Measurements from ENCODE around the gene FAM83G. TPM values are rescaled to one million over a fixed set of nuclear protein-coding genes. Genes with fewer than 3 reads are reported as not detected.
A peak's percentile ranks its signal among the peaks of the same experiment; 100 is the strongest.

FAM83G gene
- total RNA-seq, 4 donors from 2014 or later, result 44.3 to 157 (median 71.3) TPM

GRCh38 chr17:18966831-18967624 is 37.5 kb downstream of the FAM83G start:
- 64 to 72% methylated on average over 7 to 9 of the region's 19 CpGs for WGBS, 2 donors
- H3K36me3 ChIP-seq, result peaks cover 8 to 26% (median 20%) of the 10 kb centered on the region in 3 donors

GRCh38 chr17:18965530-18966236 is 38.9 kb downstream of the FAM83G start:
- Histone ChIP-seq H3K36me3 (peaks cover under 1 to 14% (median 6%) of the 10 kb centered on the region in 3 donors), H3K27ac (no peak overlapping the region), H3K27me3 (no peaks in the 10 kb centered on the region), H3K9me3 (no peaks in the 10 kb centered on the region), H3K4me1 (peaks cover 31 to 47% (median 33%) of the 10 kb centered on the region in 3 donors), H3K4me3 (no peak overlapping the region)
- 60 to 65% methylated on average over 1 to 6 of the region's 14 CpGs for WGBS, 2 donors
- intact Hi-C loops (cut with DNase I), result no loop called here
- TF ChIP-seq POLR2A (IDR thresholded peaks at IDR 0.05) (no peak), CTCF (IDR thresholded peaks at IDR 0.05) (no peak)
- no peak for DNase-seq

More at GRCh38 chr17:18966831-18967624, 37.5 kb downstream of the FAM83G start:
- DNase-seq, result no peak
- peaks cover 24 to 47% (median 31%) of the 10 kb centered on the region in 3 donors for H3K4me1 ChIP-seq
- intact Hi-C loops (cut with DNase I), result no loop called here
- H3K27ac ChIP-seq, result peak overlapping the region; percentile 44 to 88 (median 82)
- no peaks in the 10 kb centered on the region for H3K27me3 ChIP-seq
- TF ChIP-seq CTCF (IDR thresholded peaks at IDR 0.05) (no peak), POLR2A (IDR thresholded peaks at IDR 0.05) (no peak)
- no peak overlapping the region for H3K4me3 ChIP-seq
- no peaks in the 10 kb centered on the region for H3K9me3 ChIP-seq

- DNase-seq, result no peak
- intact Hi-C loops (cut with DNase I), result no loop called here
- H3K9me3 ChIP-seq, result no peaks in the 10 kb centered on the region
Observed at GRCh38 chr17:18964550-18964949, 40.0 kb downstream of the FAM83G start.

GRCh38 chr17:18964018-18964351 is 40.6 kb downstream of the FAM83G start:
- no peaks in the 10 kb centered on the region for H3K27me3 ChIP-seq
- intact Hi-C loops (cut with DNase I), result no loop called here
- TF ChIP-seq CTCF (IDR thresholded peaks at IDR 0.05) (no peak), POLR2A (IDR thresholded peaks at IDR 0.05) (no peak)
- H3K36me3 ChIP-seq, result peaks cover 0 to 9% (median 0%) of the 10 kb centered on the region in 3 donors
- no peaks in the 10 kb centered on the region for H3K9me3 ChIP-seq
- H3K4me1 ChIP-seq, result peaks cover 15 to 33% (median 23%) of the 10 kb centered on the region in 3 donors
- WGBS, 2 donors, result 65 to 88% methylated on average over 5 to 6 of the region's 9 CpGs
- H3K27ac ChIP-seq, result no peak overlapping the region
- DNase-seq, result no peak
- H3K4me3 ChIP-seq, result no peak overlapping the region

More at GRCh38 chr17:18964550-18964949, 40.0 kb downstream of the FAM83G start:
- H3K4me3 ChIP-seq, result no peak overlapping the region
- no peak overlapping the region for H3K27ac ChIP-seq
- peaks cover 20 to 39% (median 28%) of the 10 kb centered on the region in 3 donors for H3K4me1 ChIP-seq
- WGBS, 2 donors, result 82 to 84% methylated on average over 6 to 7 of the region's 9 CpGs
- H3K27me3 ChIP-seq, result no peaks in the 10 kb centered on the region
- H3K36me3 ChIP-seq, result peaks cover 0 to 10% (median 0%) of the 10 kb centered on the region in 3 donors
- TF ChIP-seq CTCF (IDR thresholded peaks at IDR 0.05) (no peak), POLR2A (IDR thresholded peaks at IDR 0.05) (no peak)
